ENCODE results near the gene ZFTA. TPM values are rescaled to one million over a fixed set of nuclear protein-coding genes. Genes with fewer than 3 reads are reported as not detected.

The ZFTA gene
- total RNA-seq, 1 donor from 2014 or later, result 12.5 TPM

GRCh38 chr11:63793161-63793560 is 24.6 kb upstream of the ZFTA start:
- CTCF ChIA-PET, result interaction anchor here (0.6 kb wide), 1 partner anchor 25 kb away, joined by 3 read pairs; no protein-coding TSS in a partner anchor
- peaks cover 8% of the 10 kb centered on the region for H3K9me3 Mint-ChIP-seq

GRCh38 chr11:63791495-63792167 is 23.1 kb upstream of the ZFTA start:
- peaks cover 4% of the 10 kb centered on the region for H3K27me3 Mint-ChIP-seq
- no peak for TF ChIP-seq CTCF (IDR thresholded peaks at IDR 0.05)
- POLR2A ChIA-PET, result no interaction called here
- CTCF ChIA-PET, result no interaction called here
- intact Hi-C loops (cut with micrococcal nuclease), result no loop called here
- no peaks in the 10 kb centered on the region for H3K36me3 Mint-ChIP-seq (ENCODE audit: low read depth)
- H3K4me1 Mint-ChIP-seq, result peaks cover 2% of the 10 kb centered on the region
- H3K27ac Mint-ChIP-seq, result no peak overlapping the region
- H3K9me3 Mint-ChIP-seq, result peaks cover 8% of the 10 kb centered on the region
- no peak overlapping the region for H3K4me3 Mint-ChIP-seq
- DNase-seq, result no peak
- no peak for ATAC-seq (ENCODE audit: low read depth)

More at GRCh38 chr11:63793161-63793560, 24.6 kb upstream of the ZFTA start:
- Mint-ChIP-seq H3K4me1 (peaks cover 2% of the 10 kb centered on the region), H3K4me3 (no peak overlapping the region), H3K36me3 (ENCODE audit: low read depth) (no peaks in the 10 kb centered on the region), H3K27me3 (peaks cover 4% of the 10 kb centered on the region), H3K27ac (no peak overlapping the region)
- intact Hi-C loops (cut with micrococcal nuclease), result no loop called here
- no peak for TF ChIP-seq CTCF (IDR thresholded peaks at IDR 0.05)
- POLR2A ChIA-PET, result no interaction called here
- DNase-seq (no peak), ATAC-seq (ENCODE audit: low read depth) (no peak)

- no peak for DNase-seq
- POLR2A ChIA-PET, result no interaction called here
- ATAC-seq (ENCODE audit: low read depth), result no peak
- H3K4me1 Mint-ChIP-seq, result peaks cover 2% of the 10 kb centered on the region
- CTCF ChIA-PET, result no interaction called here
- no peak overlapping the region for H3K4me3 Mint-ChIP-seq
- no peak for TF ChIP-seq CTCF (IDR thresholded peaks at IDR 0.05)
- no peaks in the 10 kb centered on the region for H3K9me3 Mint-ChIP-seq
- intact Hi-C loops (cut with micrococcal nuclease), result no loop called here
- H3K36me3 Mint-ChIP-seq (ENCODE audit: low read depth), result no peaks in the 10 kb centered on the region
- H3K27me3 Mint-ChIP-seq, result no peaks in the 10 kb centered on the region
- H3K27ac Mint-ChIP-seq, result no peak overlapping the region
Measured at GRCh38 chr11:63785823-63786222, 17.2 kb upstream of the ZFTA start.

GRCh38 chr11:63783925-63784592 is 15.5 kb upstream of the ZFTA start:
- H3K4me1 Mint-ChIP-seq, result no peaks in the 10 kb centered on the region
- intact Hi-C loops (cut with micrococcal nuclease), result no loop called here
- H3K27me3 Mint-ChIP-seq, result peaks cover 6% of the 10 kb centered on the region
- DNase-seq, result no peak
- TF ChIP-seq CTCF (IDR thresholded peaks at IDR 0.05), result no peak
- H3K4me3 Mint-ChIP-seq, result no peak overlapping the region
- CTCF ChIA-PET, result no interaction called here
- no peak for ATAC-seq (ENCODE audit: low read depth)
- H3K27ac Mint-ChIP-seq, result no peak overlapping the region
- no peaks in the 10 kb centered on the region for H3K9me3 Mint-ChIP-seq
- no peaks in the 10 kb centered on the region for H3K36me3 Mint-ChIP-seq (ENCODE audit: low read depth)
- POLR2A ChIA-PET, result no interaction called here

- H3K4me3 Mint-ChIP-seq, result no peak overlapping the region
- no peaks in the 10 kb centered on the region for H3K4me1 Mint-ChIP-seq
- no peak for TF ChIP-seq CTCF (IDR thresholded peaks at IDR 0.05)
- H3K9me3 Mint-ChIP-seq, result no peaks in the 10 kb centered on the region
- no peak for ATAC-seq (ENCODE audit: low read depth)
- POLR2A ChIA-PET, result no interaction called here
- H3K27ac Mint-ChIP-seq, result no peak overlapping the region
- intact Hi-C loops (cut with micrococcal nuclease), result no loop called here
- DNase-seq, result no peak
- peaks cover 6% of the 10 kb centered on the region for H3K27me3 Mint-ChIP-seq
- CTCF ChIA-PET, result interaction anchor here (0.6 kb wide), 1 partner anchor 1865 kb away, joined by 4 read pairs; no protein-coding TSS in a partner anchor
- H3K36me3 Mint-ChIP-seq (ENCODE audit: low read depth), result no peaks in the 10 kb centered on the region
Measured at GRCh38 chr11:63782749-63783148, 14.2 kb upstream of the ZFTA start.
